ENCODE data around the gene AAMDC. TPM values are rescaled to one million over a fixed set of nuclear protein-coding genes. Genes with fewer than 3 reads are reported as not detected.
"Not testable (repeated sequence)": the region's sequence is repeated elsewhere in the genome, so short reads cannot be mapped to it uniquely, and the experiment has no call there.

The AAMDC gene
- total RNA-seq, 1 experiment from 2014 or later = 2.8 TPM

- no peak overlapping the region for H3K9ac ChIP-seq (ENCODE audit: low read length)
- no peaks in the 10 kb centered on the region for H3K9me2 ChIP-seq (replicated peaks; ENCODE audit: insufficient read depth, low read length)
- H3K4me3 ChIP-seq (ENCODE audit: low read length) = no peak overlapping the region
- no peak overlapping the region for H3K4me2 ChIP-seq (ENCODE audit: low read depth, low read length, poor library complexity, severe bottlenecking)
- H3K4me1 ChIP-seq (ENCODE audit: low read length) = peaks cover 11% of the 10 kb centered on the region
- no peaks in the 10 kb centered on the region for H3K27me3 ChIP-seq (ENCODE audit: low read length)
- H3K27ac ChIP-seq (ENCODE audit: low read length) = no peak overlapping the region
- peaks cover 4% of the 10 kb centered on the region; the same call in 1 of the 2 replicates for H4K20me1 ChIP-seq (ENCODE audit: insufficient read depth, low read depth, low read length)
- H3K9me3 ChIP-seq (ENCODE audit: low read length) = no peaks in the 10 kb centered on the region
- no peak for DNase-seq
- H2AFZ ChIP-seq (ENCODE audit: low read length) = no peak overlapping the region
- no peaks in the 10 kb centered on the region for H3K36me3 ChIP-seq (ENCODE audit: insufficient read depth, low read length)
- peaks cover 16% of the 10 kb centered on the region for H3K79me2 ChIP-seq (ENCODE audit: low read length)
These were observed 2.8 kb downstream of the AAMDC start for GRCh38 chr11:77823775-77824174.

DNA sequence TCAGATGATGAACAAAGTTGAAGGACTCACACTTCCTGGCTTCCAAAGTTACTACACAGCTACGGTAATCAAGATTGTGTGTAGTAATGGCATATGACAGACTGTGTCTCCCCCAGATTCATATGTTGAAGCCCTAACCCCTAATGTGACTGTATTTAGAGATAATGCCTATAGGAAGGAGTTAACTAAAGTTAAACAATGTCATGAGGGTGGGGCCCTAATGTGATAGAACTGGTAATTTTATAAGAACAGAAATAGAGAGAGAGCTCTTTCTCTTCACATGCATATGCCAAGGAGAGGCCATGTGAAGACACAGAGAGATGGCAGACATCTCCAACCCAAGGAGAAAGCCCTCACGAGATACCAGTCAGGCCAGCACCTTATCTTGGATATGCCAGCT, 8.0 kb downstream of the AAMDC start:
- peak; percentile 10 for DNase-seq
- no peaks in the 10 kb centered on the region for H3K36me3 ChIP-seq (ENCODE audit: insufficient read depth, low read length)
- H3K27me3 ChIP-seq (ENCODE audit: low read length) = no peaks in the 10 kb centered on the region
- no peak overlapping the region for H3K4me2 ChIP-seq (ENCODE audit: low read depth, low read length, poor library complexity, severe bottlenecking)
- no peaks in the 10 kb centered on the region for H3K79me2 ChIP-seq (ENCODE audit: low read length)
- no peaks in the 10 kb centered on the region for H3K9me2 ChIP-seq (replicated peaks; ENCODE audit: insufficient read depth, low read length)
- no peak overlapping the region for H3K9ac ChIP-seq (ENCODE audit: low read length)
- H3K9me3 ChIP-seq (ENCODE audit: low read length) = no peaks in the 10 kb centered on the region
- no peak overlapping the region for H3K4me3 ChIP-seq (ENCODE audit: low read length)
- H3K27ac ChIP-seq (ENCODE audit: low read length) = no peak overlapping the region
- H3K4me1 ChIP-seq (ENCODE audit: low read length) = no peaks in the 10 kb centered on the region
- H2AFZ ChIP-seq (ENCODE audit: low read length) = no peak overlapping the region
- H4K20me1 ChIP-seq (ENCODE audit: insufficient read depth, low read depth, low read length) = no peaks in the 10 kb centered on the region

GRCh38 chr11:77833302-77833701, 12.4 kb downstream of the AAMDC start:
- no peak overlapping the region for H3K4me3 ChIP-seq (ENCODE audit: low read length)
- H2AFZ ChIP-seq (ENCODE audit: low read length) = no peak overlapping the region
- H3K4me1 ChIP-seq (ENCODE audit: low read length) = no peaks in the 10 kb centered on the region
- H4K20me1 ChIP-seq (ENCODE audit: insufficient read depth, low read depth, low read length) = no peaks in the 10 kb centered on the region
- no peaks in the 10 kb centered on the region for H3K9me3 ChIP-seq (ENCODE audit: low read length)
- no peaks in the 10 kb centered on the region for H3K36me3 ChIP-seq (ENCODE audit: insufficient read depth, low read length)
- peak; percentile 38 for DNase-seq
- no peaks in the 10 kb centered on the region for H3K79me2 ChIP-seq (ENCODE audit: low read length)
- no peak overlapping the region for H3K27ac ChIP-seq (ENCODE audit: low read length)
- no peak overlapping the region for H3K9ac ChIP-seq (ENCODE audit: low read length)
- no peaks in the 10 kb centered on the region for H3K27me3 ChIP-seq (ENCODE audit: low read length)
- H3K4me2 ChIP-seq (ENCODE audit: low read depth, low read length, poor library complexity, severe bottlenecking) = no peak overlapping the region
- H3K9me2 ChIP-seq (replicated peaks; ENCODE audit: insufficient read depth, low read length) = no peaks in the 10 kb centered on the region

DNA sequence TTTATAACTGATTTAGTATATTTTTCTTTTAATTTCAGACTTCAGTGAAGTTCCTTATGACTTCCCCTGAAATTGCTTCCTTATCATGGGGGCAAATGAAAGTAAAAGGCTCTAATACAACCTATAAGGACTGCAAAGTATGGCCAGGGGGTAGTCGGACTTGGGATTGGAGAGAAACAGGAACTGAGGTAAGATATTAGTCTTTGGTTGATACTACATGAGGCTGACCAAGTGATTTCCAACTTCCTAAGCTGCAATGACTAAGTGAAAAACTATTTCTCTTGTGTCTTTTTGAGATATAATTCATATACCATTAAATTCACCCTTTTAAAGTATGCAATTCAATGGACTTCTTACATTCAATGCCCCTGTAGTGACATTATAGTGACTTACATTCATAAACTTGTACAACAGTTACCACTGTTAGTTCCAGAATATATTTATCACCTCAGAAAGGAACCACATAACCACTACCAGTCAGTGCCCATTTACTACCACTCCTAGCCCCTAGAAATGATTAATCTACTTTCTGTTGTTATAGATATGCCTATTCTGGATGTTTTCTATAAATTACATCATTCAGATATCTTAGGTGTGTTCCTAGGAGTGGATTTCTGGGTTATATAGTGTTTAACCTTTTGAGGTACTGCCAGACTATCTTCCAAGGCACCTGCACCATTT, 21.6 kb downstream of the AAMDC start:
- Histone ChIP-seq H3K9me2 (replicated peaks; ENCODE audit: insufficient read depth, low read length) (no peaks in the 10 kb centered on the region), H3K36me3 (ENCODE audit: insufficient read depth, low read length) (no peaks in the 10 kb centered on the region; the same call in 1 of the 2 replicates)

DNA sequence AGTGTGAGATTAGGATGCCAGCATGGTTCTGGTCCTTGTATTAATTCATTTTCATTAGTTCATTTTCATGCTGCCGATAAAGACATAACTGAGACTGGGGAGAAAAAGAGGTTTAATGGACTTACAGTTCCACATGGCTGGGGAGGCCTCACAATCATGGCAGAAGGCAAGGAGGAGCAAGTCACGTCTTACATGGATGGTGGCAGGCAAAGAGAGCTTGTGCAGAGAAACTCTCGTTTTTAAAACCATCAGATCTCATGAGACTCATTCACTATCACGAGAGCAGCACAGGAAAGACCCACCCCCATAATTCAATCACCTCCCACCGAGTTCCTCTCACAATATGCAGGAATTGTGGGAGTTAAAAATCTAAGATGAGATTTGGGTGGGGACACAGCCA, 22.8 kb downstream of the AAMDC start:
- not testable (repeated sequence) for H3K9me2 ChIP-seq (replicated peaks; ENCODE audit: insufficient read depth, low read length); H3K27me3 ChIP-seq (ENCODE audit: low read length); H3K36me3 ChIP-seq (ENCODE audit: insufficient read depth, low read length); H3K79me2 ChIP-seq (ENCODE audit: low read length); DNase-seq; H3K9me3 ChIP-seq (ENCODE audit: low read length); H4K20me1 ChIP-seq (ENCODE audit: insufficient read depth, low read depth, low read length); H3K4me2 ChIP-seq (ENCODE audit: low read depth, low read length, poor library complexity, severe bottlenecking); H3K9ac ChIP-seq (ENCODE audit: low read length); H3K27ac ChIP-seq (ENCODE audit: low read length); H3K4me3 ChIP-seq (ENCODE audit: low read length); H3K4me1 ChIP-seq (ENCODE audit: low read length); H2AFZ ChIP-seq (ENCODE audit: low read length)

More for the DNA sequence above, 21.6 kb downstream of the AAMDC start:
- Histone ChIP-seq H4K20me1 (ENCODE audit: insufficient read depth, low read depth, low read length) (no peaks in the 10 kb centered on the region), H3K4me1 (ENCODE audit: low read length) (no peaks in the 10 kb centered on the region), H3K9ac (ENCODE audit: low read length) (no peak overlapping the region), H3K27me3 (ENCODE audit: low read length) (no peaks in the 10 kb centered on the region), H3K27ac (ENCODE audit: low read length) (no peak overlapping the region), H3K4me3 (ENCODE audit: low read length) (no peak overlapping the region), H2AFZ (ENCODE audit: low read length) (no peak overlapping the region), H3K4me2 (ENCODE audit: low read depth, low read length, poor library complexity, severe bottlenecking) (no peak overlapping the region), H3K9me3 (ENCODE audit: low read length) (0 out of 2 replicates have a peak, but pooled peaks cover 3% of the 10 kb centered on the region), H3K79me2 (ENCODE audit: low read length) (no peaks in the 10 kb centered on the region)
- no peak for DNase-seq

GRCh38 chr11:77851503-77851902, 30.6 kb downstream of the AAMDC start:
- H3K27me3 ChIP-seq (ENCODE audit: low read length) = no peaks in the 10 kb centered on the region
- peaks cover 8% of the 10 kb centered on the region for H3K9me3 ChIP-seq (ENCODE audit: low read length)
- no peak overlapping the region for H3K9ac ChIP-seq (ENCODE audit: low read length)
- H3K4me2 ChIP-seq (ENCODE audit: low read depth, low read length, poor library complexity, severe bottlenecking) = no peak overlapping the region
- H3K27ac ChIP-seq (ENCODE audit: low read length) = no peak overlapping the region
- no peaks in the 10 kb centered on the region; the same call in 1 of the 2 replicates for H3K36me3 ChIP-seq (ENCODE audit: insufficient read depth, low read length)
- no peaks in the 10 kb centered on the region for H3K4me1 ChIP-seq (ENCODE audit: low read length)
- no peak overlapping the region for H3K4me3 ChIP-seq (ENCODE audit: low read length)
- no peak overlapping the region for H2AFZ ChIP-seq (ENCODE audit: low read length)
- no peak for DNase-seq
- no peaks in the 10 kb centered on the region for H3K79me2 ChIP-seq (ENCODE audit: low read length)
- no peaks in the 10 kb centered on the region for H3K9me2 ChIP-seq (replicated peaks; ENCODE audit: insufficient read depth, low read length)
- no peaks in the 10 kb centered on the region for H4K20me1 ChIP-seq (ENCODE audit: insufficient read depth, low read depth, low read length)

DNA sequence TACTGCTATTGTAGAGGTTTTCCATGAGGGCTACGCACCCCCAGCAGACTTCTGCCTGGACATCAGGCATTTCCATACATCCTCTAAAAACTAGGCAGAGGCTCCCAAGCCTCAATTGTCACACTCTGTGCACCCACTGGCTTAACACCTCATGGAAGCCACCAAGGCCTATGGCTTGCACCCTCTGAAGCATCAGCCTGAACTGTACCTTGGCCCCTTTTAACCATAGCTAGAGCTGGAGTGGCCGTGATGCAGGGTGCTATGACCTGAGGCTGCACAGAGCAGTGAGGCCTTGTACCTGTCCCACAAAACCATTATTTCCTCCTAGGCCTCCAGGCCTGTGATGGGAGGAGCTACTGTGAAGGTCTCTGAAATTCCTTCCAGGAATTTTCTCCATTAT, 33.9 kb downstream of the AAMDC start:
- no peak overlapping the region for H3K4me3 ChIP-seq (ENCODE audit: low read length)
- H2AFZ ChIP-seq (ENCODE audit: low read length) = no peak overlapping the region
- H3K4me2 ChIP-seq (ENCODE audit: low read depth, low read length, poor library complexity, severe bottlenecking) = no peak overlapping the region
- H3K27ac ChIP-seq (ENCODE audit: low read length) = no peak overlapping the region
- H3K9me2 ChIP-seq (replicated peaks; ENCODE audit: insufficient read depth, low read length) = no peaks in the 10 kb centered on the region
- H3K4me1 ChIP-seq (ENCODE audit: low read length) = no peaks in the 10 kb centered on the region
- H3K9me3 ChIP-seq (ENCODE audit: low read length) = peaks cover 8% of the 10 kb centered on the region
- no peaks in the 10 kb centered on the region for H4K20me1 ChIP-seq (ENCODE audit: insufficient read depth, low read depth, low read length)
- H3K27me3 ChIP-seq (ENCODE audit: low read length) = no peaks in the 10 kb centered on the region
- H3K9ac ChIP-seq (ENCODE audit: low read length) = no peak overlapping the region
- DNase-seq = no peak
- H3K79me2 ChIP-seq (ENCODE audit: low read length) = no peaks in the 10 kb centered on the region
- no peaks in the 10 kb centered on the region for H3K36me3 ChIP-seq (ENCODE audit: insufficient read depth, low read length)

- H2AFZ ChIP-seq (ENCODE audit: low read length); H4K20me1 ChIP-seq (ENCODE audit: insufficient read depth, low read depth, low read length); H3K27me3 ChIP-seq (ENCODE audit: low read length); H3K9ac ChIP-seq (ENCODE audit: low read length); H3K4me1 ChIP-seq (ENCODE audit: low read length); H3K4me3 ChIP-seq (ENCODE audit: low read length); H3K9me3 ChIP-seq (ENCODE audit: low read length); DNase-seq; H3K79me2 ChIP-seq (ENCODE audit: low read length); H3K36me3 ChIP-seq (ENCODE audit: insufficient read depth, low read length); H3K4me2 ChIP-seq (ENCODE audit: low read depth, low read length, poor library complexity, severe bottlenecking); H3K9me2 ChIP-seq (replicated peaks; ENCODE audit: insufficient read depth, low read length); H3K27ac ChIP-seq (ENCODE audit: low read length): not testable (repeated sequence)
These were observed 37.0 kb downstream of the AAMDC start for GRCh38 chr11:77857906-77858457.
